Spleen (tissue), 7 donors: Measurements from ENCODE around the gene MAP3K8.

Source experiments
- CTCF ChIP-seq, 11 experiments: fragments of 200-600 bp in 7 of 11; fragments of 450-650 bp in 4 of 11; sonication (generic) in 4 of 11; IDR thresholded peaks in 8 of 11; conservative IDR thresholded peaks in 3 of 11; 1 replicate in 7 of 11; 2 replicates in 4 of 11; pipeline versions ENCODE4 v1.4.0 to v1.8.0; 2016 to 2021; ENCODE audit warnings: antibody characterized with exemption in 11 of 11, inconsistent platforms in 4 of 11, mild to moderate bottlenecking in 1 of 11
- POLR2A ChIP-seq, 3 donors: fragments of 450-650 bp; IDR thresholded peaks; one replicate each; pipeline ENCODE4 v1.5.1; 2017; ENCODE audit warnings: antibody characterized with exemption in 3 of 3, mild to moderate bottlenecking in 1 of 3
- POLR2AphosphoS5 ChIP-seq, 3 donors: sonication (generic); formaldehyde crosslinking; IDR thresholded peaks; one replicate each; pipeline ENCODE4 v1.5.1; 2017; ENCODE audit warnings: antibody characterized with exemption in 3 of 3
- donor health status: DM: no; HTN: no; CAD: no; lungs with moderate emphysema.
- donor health status: DM: no; HTN: no; CAD: no.
- donor health status: DM: no; HTN: no; CAD: no.

- peak; percentile 70 to 94 (median 82) for TF ChIP-seq CTCF (IDR thresholded peaks at IDR 0.05 in 8 of 11, conservative IDR thresholded peaks at IDR 0.05 in 3 of 11)
- TF ChIP-seq POLR2AphosphoS5 (IDR thresholded peaks at IDR 0.05): no peak
- TF ChIP-seq POLR2A (IDR thresholded peaks at IDR 0.05): no peak
Observed at GRCh38 chr10:30413996-30414576, 19.9 kb upstream of the MAP3K8 start.
